PC-9 (cell line): ENCODE measurements around the gene COL18A1.

ENCODE experiments used
- EZH2 ChIP-seq: fragments of 200-600 bp; sonication (generic); IDR thresholded peaks from 2 replicates; pipeline ENCODE4 v1.8.0; 2017; ENCODE audit warnings: antibody characterized with exemption, low read depth
- TF ChIP-seq, protein P1 (sequence below): fragments of 200-600 bp; sonication (generic); conservative IDR thresholded peaks from 2 replicates; pipeline ENCODE4 v1.6.1; 2017; ENCODE audit warnings: mixed run types, antibody characterized with exemption, mild to moderate bottlenecking, moderate library complexity

DNA sequence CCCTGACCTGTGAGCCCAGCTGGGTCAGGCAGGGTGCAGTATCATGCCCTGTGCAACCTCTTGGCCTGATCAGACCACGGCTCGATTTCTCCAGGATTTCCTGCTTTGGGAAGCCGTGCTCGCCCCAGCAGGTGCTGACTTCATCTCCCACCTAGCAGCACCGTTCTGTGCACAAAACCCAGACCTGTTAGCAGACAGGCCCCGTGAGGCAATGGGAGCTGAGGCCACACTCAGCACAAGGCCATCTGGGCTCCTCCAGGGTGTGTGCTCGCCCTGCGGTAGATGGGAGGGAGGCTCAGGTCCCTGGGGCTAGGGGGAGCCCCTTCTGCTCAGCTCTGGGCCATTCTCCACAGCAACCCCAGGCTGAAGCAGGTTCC, 107.6 kb downstream of the COL18A1 start:
- no peak for TF ChIP-seq EZH2
- TF ChIP-seq, protein P1, sequence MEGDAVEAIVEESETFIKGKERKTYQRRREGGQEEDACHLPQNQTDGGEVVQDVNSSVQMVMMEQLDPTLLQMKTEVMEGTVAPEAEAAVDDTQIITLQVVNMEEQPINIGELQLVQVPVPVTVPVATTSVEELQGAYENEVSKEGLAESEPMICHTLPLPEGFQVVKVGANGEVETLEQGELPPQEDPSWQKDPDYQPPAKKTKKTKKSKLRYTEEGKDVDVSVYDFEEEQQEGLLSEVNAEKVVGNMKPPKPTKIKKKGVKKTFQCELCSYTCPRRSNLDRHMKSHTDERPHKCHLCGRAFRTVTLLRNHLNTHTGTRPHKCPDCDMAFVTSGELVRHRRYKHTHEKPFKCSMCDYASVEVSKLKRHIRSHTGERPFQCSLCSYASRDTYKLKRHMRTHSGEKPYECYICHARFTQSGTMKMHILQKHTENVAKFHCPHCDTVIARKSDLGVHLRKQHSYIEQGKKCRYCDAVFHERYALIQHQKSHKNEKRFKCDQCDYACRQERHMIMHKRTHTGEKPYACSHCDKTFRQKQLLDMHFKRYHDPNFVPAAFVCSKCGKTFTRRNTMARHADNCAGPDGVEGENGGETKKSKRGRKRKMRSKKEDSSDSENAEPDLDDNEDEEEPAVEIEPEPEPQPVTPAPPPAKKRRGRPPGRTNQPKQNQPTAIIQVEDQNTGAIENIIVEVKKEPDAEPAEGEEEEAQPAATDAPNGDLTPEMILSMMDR = no peak
